ENCODE data around the gene ITGA2. TPM values are rescaled to one million over a fixed set of nuclear protein-coding genes. Genes with fewer than 3 reads are reported as not detected.
A peak's percentile ranks its signal among the peaks of the same experiment; 100 is the strongest.
"Not testable (repeated sequence)": the region's sequence is repeated elsewhere in the genome, so short reads cannot be mapped to it uniquely, and the experiment has no call there.

ITGA2 gene
- total RNA-seq, 2 experiments from 2014 or later, result 2.2 to 2.3 TPM

- no peaks in the 10 kb centered on the region for H3K4me1 Mint-ChIP-seq (ENCODE audit: low read depth)
- peaks cover 3% of the 10 kb centered on the region for H3K27me3 Mint-ChIP-seq
- peaks cover 3% of the 10 kb centered on the region for H3K9me3 Mint-ChIP-seq
- DNase-seq, result no peak
- ChIA-PET POLR2A (no interaction called here), CTCF (interaction anchor here (0.6 to 1.8 kb wide), 3 partner anchors 13 to 136 kb away, joined by 3 to 6 read pairs (median 4); no protein-coding TSS in a partner anchor)
- H3K36me3 Mint-ChIP-seq, result no peaks in the 10 kb centered on the region
- no peak overlapping the region for H3K27ac Mint-ChIP-seq
- intact Hi-C loops (cut with micrococcal nuclease), result no loop called here
- no peak overlapping the region for H3K4me3 Mint-ChIP-seq
These were observed 27.9 kb upstream of the ITGA2 start for GRCh38 chr5:52961274-52961681.

- Mint-ChIP-seq H3K4me1 (ENCODE audit: low read depth) (no peaks in the 10 kb centered on the region), H3K4me3 (no peak overlapping the region), H3K9me3 (peaks cover 7% of the 10 kb centered on the region), H3K27ac (no peak overlapping the region), H3K36me3 (peaks cover under 1% of the 10 kb centered on the region), H3K27me3 (peaks cover 4% of the 10 kb centered on the region)
- intact Hi-C loops (cut with micrococcal nuclease), result no loop called here
- no peak for DNase-seq
- CTCF ChIA-PET, result interaction anchor here (0.6 to 0.9 kb wide), 2 partner anchors 126 to 515 kb away, joined by 3 read pairs; no protein-coding TSS in a partner anchor
- POLR2A ChIA-PET, result no interaction called here
These were observed 25.5 kb upstream of the ITGA2 start for GRCh38 chr5:52963636-52964035.

- Mint-ChIP-seq H3K36me3 (peaks cover 5% of the 10 kb centered on the region), H3K27me3 (peaks cover 8% of the 10 kb centered on the region)
- CTCF ChIA-PET, result interaction anchor here (0.6 to 0.9 kb wide), 2 partner anchors 126 to 514 kb away, joined by 3 read pairs; no protein-coding TSS in a partner anchor
These were observed 25.0 kb upstream of the ITGA2 start for GRCh38 chr5:52964138-52964537.

GRCh38 chr5:52976157-52976556 is 13.0 kb upstream of the ITGA2 start:
- H3K36me3 Mint-ChIP-seq; POLR2A ChIA-PET; H3K9me3 Mint-ChIP-seq; intact Hi-C loops (cut with micrococcal nuclease); H3K4me3 Mint-ChIP-seq; CTCF ChIA-PET; H3K4me1 Mint-ChIP-seq (ENCODE audit: low read depth); H3K27ac Mint-ChIP-seq; DNase-seq: not testable (repeated sequence)
- H3K27me3 Mint-ChIP-seq, result peaks cover 12% of the 10 kb centered on the region

More at GRCh38 chr5:52964138-52964537, 25.0 kb upstream of the ITGA2 start:
- Mint-ChIP-seq H3K4me1 (ENCODE audit: low read depth) (no peaks in the 10 kb centered on the region), H3K4me3 (no peak overlapping the region), H3K9me3 (peaks cover 12% of the 10 kb centered on the region), H3K27ac (no peak overlapping the region)
- no peak for DNase-seq
- POLR2A ChIA-PET, result no interaction called here
- intact Hi-C loops (cut with micrococcal nuclease), result no loop called here

GRCh38 chr5:52977264-52977897 is 11.8 kb upstream of the ITGA2 start:
- POLR2A ChIA-PET, result no interaction called here

GRCh38 chr5:52981507-52981906 is 7.6 kb upstream of the ITGA2 start:
- H3K4me1 Mint-ChIP-seq (ENCODE audit: low read depth), result peaks cover 13% of the 10 kb centered on the region
- CTCF ChIA-PET, result no interaction called here
- POLR2A ChIA-PET, result no interaction called here
- H3K27me3 Mint-ChIP-seq, result peaks cover 11% of the 10 kb centered on the region
- H3K27ac Mint-ChIP-seq, result no peak overlapping the region
- H3K36me3 Mint-ChIP-seq, result peaks cover 4% of the 10 kb centered on the region
- peaks cover 6% of the 10 kb centered on the region for H3K9me3 Mint-ChIP-seq
- H3K4me3 Mint-ChIP-seq, result no peak overlapping the region
- intact Hi-C loops (cut with micrococcal nuclease), result no loop called here
- DNase-seq, result no peak

More at GRCh38 chr5:52977264-52977897, 11.8 kb upstream of the ITGA2 start:
- CTCF ChIA-PET, result no interaction called here
- H3K27me3 Mint-ChIP-seq, result peaks cover 11% of the 10 kb centered on the region
- no peak for DNase-seq
- no peaks in the 10 kb centered on the region for H3K4me1 Mint-ChIP-seq (ENCODE audit: low read depth)
- peaks cover 6% of the 10 kb centered on the region for H3K9me3 Mint-ChIP-seq
- peaks cover 4% of the 10 kb centered on the region for H3K36me3 Mint-ChIP-seq
- no peak overlapping the region for H3K27ac Mint-ChIP-seq
- intact Hi-C loops (cut with micrococcal nuclease), result no loop called here
- no peak overlapping the region for H3K4me3 Mint-ChIP-seq

GRCh38 chr5:52983731-52984636 is 5.2 kb upstream of the ITGA2 start:
- intact Hi-C loops (cut with micrococcal nuclease), result no loop called here
- POLR2A ChIA-PET, result no interaction called here
- CTCF ChIA-PET, result interaction anchor here (2.0 kb wide), 1 partner anchor 34 kb away, joined by 7 read pairs; no protein-coding TSS in a partner anchor
- H3K27ac Mint-ChIP-seq, result no peak overlapping the region
- no peak overlapping the region for H3K4me3 Mint-ChIP-seq
- no peaks in the 10 kb centered on the region for H3K9me3 Mint-ChIP-seq
- no peaks in the 10 kb centered on the region for H3K36me3 Mint-ChIP-seq
- H3K27me3 Mint-ChIP-seq, result peaks cover 11% of the 10 kb centered on the region
- peaks cover 28% of the 10 kb centered on the region for H3K4me1 Mint-ChIP-seq (ENCODE audit: low read depth)
- DNase-seq, result no peak

GRCh38 chr5:52985306-52985705 is 3.8 kb upstream of the ITGA2 start:
- ChIA-PET POLR2A (no interaction called here), CTCF (interaction anchor here (0.9 to 2.0 kb wide), 3 partner anchors 36 to 110 kb away, joined by 3 to 7 read pairs (median 3); no protein-coding TSS in a partner anchor)
- no peak for DNase-seq
- H3K27ac Mint-ChIP-seq, result no peak overlapping the region
- peaks cover 6% of the 10 kb centered on the region for H3K27me3 Mint-ChIP-seq
- no peaks in the 10 kb centered on the region for H3K36me3 Mint-ChIP-seq
- no peak overlapping the region for H3K4me3 Mint-ChIP-seq
- H3K4me1 Mint-ChIP-seq (ENCODE audit: low read depth), result peaks cover 35% of the 10 kb centered on the region
- intact Hi-C loops (cut with micrococcal nuclease), result no loop called here
- no peaks in the 10 kb centered on the region for H3K9me3 Mint-ChIP-seq

GRCh38 chr5:52987711-52988331 is 1.3 kb upstream of the ITGA2 start:
- no peaks in the 10 kb centered on the region for H3K36me3 Mint-ChIP-seq
- no peaks in the 10 kb centered on the region for H3K9me3 Mint-ChIP-seq
- H3K27ac Mint-ChIP-seq, result peak overlapping the region; percentile 25
- peaks cover 11% of the 10 kb centered on the region for H3K27me3 Mint-ChIP-seq
- peak; percentile 32 for DNase-seq
- peaks cover 35% of the 10 kb centered on the region for H3K4me1 Mint-ChIP-seq (ENCODE audit: low read depth)
- ChIA-PET POLR2A (interaction anchor here (0.9 to 1.4 kb wide), 3 partner anchors 44 to 122 kb away, joined by 3 to 6 read pairs (median 6); no protein-coding TSS in a partner anchor), CTCF (interaction anchor here (0.8 to 3.1 kb wide), 7 partner anchors 11 to 109 kb away, joined by 3 to 11 read pairs (median 4); no protein-coding TSS in a partner anchor)
- intact Hi-C loops (cut with micrococcal nuclease), result loop anchor here (1.0 to 2.0 kb wide), 5 partner anchors 20 to 109 kb away; no protein-coding TSS in a partner anchor
- peak overlapping the region; percentile 73 for H3K4me3 Mint-ChIP-seq

- peaks cover 35% of the 10 kb centered on the region for H3K4me1 Mint-ChIP-seq (ENCODE audit: low read depth)
- H3K36me3 Mint-ChIP-seq, result no peaks in the 10 kb centered on the region
- H3K4me3 Mint-ChIP-seq, result peak overlapping the region; percentile 73
- ChIA-PET CTCF (interaction anchor here (0.8 to 3.2 kb wide), 7 partner anchors 10 to 108 kb away, joined by 3 to 16 read pairs (median 7); no protein-coding TSS in a partner anchor), POLR2A (interaction anchor here (0.9 to 1.4 kb wide), 3 partner anchors 44 to 122 kb away, joined by 3 to 6 read pairs (median 6); no protein-coding TSS in a partner anchor)
- intact Hi-C loops (cut with micrococcal nuclease), result loop anchor here (1.0 to 2.0 kb wide), 6 partner anchors 20 to 108 kb away; no protein-coding TSS in a partner anchor
- H3K27ac Mint-ChIP-seq, result peak overlapping the region; percentile 20
- DNase-seq, result no peak
- H3K9me3 Mint-ChIP-seq, result no peaks in the 10 kb centered on the region
- peaks cover 11% of the 10 kb centered on the region for H3K27me3 Mint-ChIP-seq
These were observed 672 bp upstream of the ITGA2 start for GRCh38 chr5:52988335-52989024.

Data from activated CD4-positive, alpha-beta memory T cell treated with anti-CD3 and anti-CD28 coated beads for 36 hours (primary cell).